SK-N-SH (cell line): ENCODE measurements around the gene SKIC8. TPM values are rescaled to one million over a fixed set of nuclear protein-coding genes. Genes with fewer than 3 reads are reported as not detected.

Experiments
- CTCF ChIA-PET: fragments of 300-600, 350-600 bp; formaldehyde crosslinking; extraction: SDS; loops from one replicate; lab custom pipeline; 2021; lab: Yijun Ruan, JAX
- POLR2A ChIA-PET: fragments of 350-600 bp; sonication (Branson Sonifier 250); formaldehyde crosslinking; extraction: SDS; loops from one replicate; lab custom pipeline; 2020; ENCODE audit warnings: antibody characterized with exemption, inconsistent platforms; lab: Yijun Ruan, JAX
- DNase-seq: peaks from one replicate; pipeline ENCODE4 v3.0.0; 2012
- H2AFZ ChIP-seq: fragments of 200-600 bp; sonication (generic); 2 replicates; pipeline ENCODE4 v1.8.1; 2016; ENCODE audit warnings: antibody characterized with exemption, mild to moderate bottlenecking, low read depth
- H3F3A ChIP-seq: fragments of 200-600 bp; sonication (generic); replicated peaks from 2 replicates; pipeline ENCODE3; 2016; ENCODE audit warnings: antibody characterized with exemption, mild to moderate bottlenecking; ENCODE audit not compliant: insufficient read depth
- H3K27ac ChIP-seq, 2 experiments: fragments of 200-500 bp in 1 of 2; fragments of 200-600 bp in 1 of 2; sonication (Bioruptor generic) in 1 of 2; sonication (generic), shearing (Covaris generic) in 1 of 2; 2 replicates each; pipeline versions ENCODE4 v1.5.1 to v1.6.1; 2014 to 2016; ENCODE audit warnings: low read depth in 2 of 2, inconsistent platforms in 1 of 2, low read length in 1 of 2, mild to moderate bottlenecking in 1 of 2, mixed read lengths in 1 of 2
- H3K27me3 ChIP-seq: fragments of 200-600 bp; sonication (generic), shearing (Covaris generic); 2 replicates; pipeline ENCODE4 v1.6.1; 2016; ENCODE audit warnings: mixed run types; ENCODE audit not compliant: insufficient read depth
- H3K36me3 ChIP-seq, 2 experiments: fragments of 200-500 bp in 1 of 2; fragments of 200-600 bp in 1 of 2; sonication (Bioruptor generic) in 1 of 2; sonication (generic) in 1 of 2; replicated peaks in 1 of 2; 2 replicates each; pipeline versions ENCODE3 to v1.5.1; 2014 to 2016; ENCODE audit warnings: low read length in 1 of 2, mild to moderate bottlenecking in 1 of 2; ENCODE audit not compliant: insufficient read depth in 2 of 2, control insufficient read depth in 1 of 2
- H3K4me1 ChIP-seq, 2 experiments: fragments of 200-500 bp in 1 of 2; fragments of 200-600 bp in 1 of 2; sonication (Bioruptor generic) in 1 of 2; sonication (generic), shearing (Covaris generic) in 1 of 2; 2 replicates each; pipeline versions ENCODE4 v1.5.1 to v1.6.1; 2014 to 2016; ENCODE audit warnings: low read depth in 1 of 2, low read length in 1 of 2, mixed run types in 1 of 2; ENCODE audit not compliant: insufficient read depth in 2 of 2, control insufficient read depth in 1 of 2
- H3K4me2 ChIP-seq: fragments of 200-600 bp; sonication (generic), shearing (Covaris generic); 2 replicates; pipeline ENCODE4 v1.6.1; 2017; ENCODE audit warnings: mixed run types
- H3K4me3 ChIP-seq, 2 experiments: fragments of 200-500 bp in 1 of 2; fragments of 200-600 bp in 1 of 2; sonication (Bioruptor generic) in 1 of 2; sonication (generic), shearing (Covaris generic) in 1 of 2; 2 replicates each; pipeline versions ENCODE4 v1.5.1 to v1.8.1; 2014 to 2016; ENCODE audit warnings: low read depth in 2 of 2, inconsistent platforms in 1 of 2, low read length in 1 of 2, mild to moderate bottlenecking in 1 of 2, mixed read lengths in 1 of 2, moderate library complexity in 1 of 2
- H3K79me2 ChIP-seq: fragments of 200-600 bp; sonication (generic); 2 replicates; pipeline ENCODE4 v1.8.1; 2017; ENCODE audit warnings: mild to moderate bottlenecking; ENCODE audit not compliant: insufficient read depth
- H3K9ac ChIP-seq: fragments of 200-600 bp; sonication (generic); 2 replicates; pipeline ENCODE4 v1.6.1; 2017; ENCODE audit warnings: mixed run types
- H3K9me2 ChIP-seq: fragments of 200-600 bp; sonication (generic); 2 replicates; pipeline ENCODE4 v1.6.1; 2017; ENCODE audit warnings: mixed run types
- H3K9me3 ChIP-seq: fragments of 200-600 bp; sonication (generic); 2 replicates; pipeline ENCODE4 v1.6.1; 2017; ENCODE audit warnings: mixed run types, mild to moderate bottlenecking, moderate library complexity
- H4K20me1 ChIP-seq: fragments of 200-600 bp; sonication (generic); 2 replicates; pipeline ENCODE4 v1.6.1; 2017; ENCODE audit warnings: mild to moderate bottlenecking, mixed run types; ENCODE audit not compliant: insufficient read depth
- CHD2 ChIP-seq: fragments of 150-350 bp; IDR thresholded peaks from 2 replicates; pipeline ENCODE4 v1.6.1; 2018; ENCODE audit warnings: low read length; ENCODE audit not compliant: partially characterized antibody
- ELF1 ChIP-seq: IDR thresholded peaks from 2 replicates; pipeline ENCODE4 v1.4.0; 2012
- EZH2phosphoT487 ChIP-seq: fragments of 200-600 bp; sonication (generic); IDR thresholded peaks from 2 replicates; pipeline ENCODE4 v1.6.1; 2017; ENCODE audit warnings: low read depth, mixed run types, mild to moderate bottlenecking, antibody characterized with exemption, moderate library complexity, borderline replicate concordance
- GABPA ChIP-seq: IDR thresholded peaks from 2 replicates; pipeline ENCODE4 v1.4.0; 2012; ENCODE audit warnings: low read depth, mild to moderate bottlenecking
- GATA2 ChIP-seq: sonication (generic); formaldehyde crosslinking; IDR thresholded peaks from 2 replicates; pipeline ENCODE4 v1.5.0; 2020; ENCODE audit warnings: mild to moderate bottlenecking, missing genetic modification reagents
- JUND ChIP-seq: IDR thresholded peaks from 2 replicates; pipeline ENCODE4 v1.4.0; 2012
- MAX ChIP-seq: IDR thresholded peaks from 2 replicates; pipeline ENCODE4 v1.4.0; 2012; ENCODE audit warnings: low read depth
- MXI1 ChIP-seq: IDR thresholded peaks from 2 replicates; pipeline ENCODE4 v1.6.1; 2012; ENCODE audit warnings: mild to moderate bottlenecking, low read depth, low read length, improper control_type of control experiment
- NFIC ChIP-seq: IDR thresholded peaks from 2 replicates; pipeline ENCODE4 v1.4.0; 2012; ENCODE audit warnings: borderline replicate concordance
- RAD21 ChIP-seq: IDR thresholded peaks from 2 replicates; pipeline ENCODE4 v1.6.1; 2012; ENCODE audit warnings: mild to moderate bottlenecking, low read length
- RCOR1 ChIP-seq: fragments of 150-350 bp; IDR thresholded peaks from 2 replicates; pipeline ENCODE4 v1.6.1; 2017; ENCODE audit warnings: antibody characterized with exemption, low read length
- RFX5 ChIP-seq: IDR thresholded peaks from 2 replicates; pipeline ENCODE4 v1.6.1; 2012; ENCODE audit warnings: mild to moderate bottlenecking, improper control_type of control experiment, low read length
- RXRA ChIP-seq: IDR thresholded peaks from 2 replicates; pipeline ENCODE4 v1.4.0; 2012; ENCODE audit warnings: low read depth, mild to moderate bottlenecking, borderline replicate concordance
- SIN3A ChIP-seq: IDR thresholded peaks from 2 replicates; pipeline ENCODE4 v1.6.1; 2012; ENCODE audit warnings: low read depth, mild to moderate bottlenecking, low read length, moderate library complexity, borderline replicate concordance
- SMC3 ChIP-seq: IDR thresholded peaks from 2 replicates; pipeline ENCODE4 v1.6.1; 2012; ENCODE audit warnings: low read depth, low read length, improper control_type of control experiment
- TAF1 ChIP-seq: IDR thresholded peaks from 2 replicates; pipeline ENCODE4 v1.6.1; 2012; ENCODE audit warnings: low read depth, mild to moderate bottlenecking, low read length, moderate library complexity, borderline replicate concordance
- USF1 ChIP-seq: IDR thresholded peaks from 2 replicates; pipeline ENCODE4 v1.4.0; 2012; ENCODE audit warnings: low read depth, borderline replicate concordance
- YY1 ChIP-seq: IDR thresholded peaks from 2 replicates; pipeline ENCODE4 v1.4.0; 2012; ENCODE audit warnings: low read depth, mild to moderate bottlenecking
- ZBTB33 ChIP-seq: IDR thresholded peaks from 2 replicates; pipeline ENCODE4 v1.4.0; 2012; ENCODE audit warnings: low read depth, borderline replicate concordance
- WGBS: methylation state at CpG from one replicate; pipeline ENCODE4 v1.1.6; 2017; ENCODE audit warnings: low lambda C conversion rate; 5-methylcytosine and 5-hydroxymethylcytosine counted together
- polyA plus RNA-seq, 3 experiments: library from polyadenylated mRNA; depleted of rRNA; stranded (reverse); fragments of >200 nt; gene quantifications; 2 replicates each; pipeline ENCODE4 v1.2.3, GENCODE V29; 2012

The SKIC8 gene
- polyA plus RNA-seq, 1 of the 3 experiments (the other 2 are of a cell fraction), result 78.8 TPM

- WGBS, result 86% methylated on average over 4 of the region's 4 CpGs
- H3K9me3 ChIP-seq, result no peaks in the 10 kb centered on the region
- no peak for DNase-seq
- ChIA-PET CTCF (interaction anchor here (0.7 to 31.8 kb wide), 11 partner anchors 13 to 438 kb away, joined by 3 to 772 read pairs (median 4); partner anchors contain the start of genes IREB2 and SKIC8), POLR2A (interaction anchor here (1.2 to 1.8 kb wide), 2 partner anchors 91 to 103 kb away, joined by 3 to 5 read pairs; no protein-coding TSS in a partner anchor)
- no peak for TF ChIP-seq GABPA
- no peak for TF ChIP-seq SIN3A
- TF ChIP-seq RCOR1, result no peak
- no peak for TF ChIP-seq ZBTB33
- H4K20me1 ChIP-seq, result no peaks in the 10 kb centered on the region
- H3K4me1 ChIP-seq, result peaks cover 0 to 23% of the 10 kb centered on the region in 2 experiments; a peak in 1 of 4 replicates
- H3K79me2 ChIP-seq, result no peaks in the 10 kb centered on the region
- no peak overlapping the region for H3K27ac ChIP-seq
- H3K9me2 ChIP-seq, result no peaks in the 10 kb centered on the region
- H3K9ac ChIP-seq, result no peak overlapping the region
- no peaks in the 10 kb centered on the region for H3K27me3 ChIP-seq
- no peaks in the 10 kb centered on the region for H3F3A ChIP-seq
- no peak overlapping the region for H3K4me3 ChIP-seq
- no peak overlapping the region for H3K4me2 ChIP-seq
- H3K36me3 ChIP-seq, result no peaks in the 10 kb centered on the region
- H2AFZ ChIP-seq, result no peak overlapping the region
These were observed 13.1 kb upstream of the SKIC8 start for GRCh38 chr15:78312536-78312935.

GRCh38 chr15:78311292-78311691 is 11.9 kb upstream of the SKIC8 start:
- H3K4me1 ChIP-seq, result peaks cover 12 to 14% of the 10 kb centered on the region in 2 experiments; a peak in 3 of 4 replicates
- H2AFZ ChIP-seq, result no peak overlapping the region
- H4K20me1 ChIP-seq, result no peaks in the 10 kb centered on the region
- ChIA-PET POLR2A (interaction anchor here (1.8 kb wide), 1 partner anchor 104 kb away, joined by 5 read pairs; no protein-coding TSS in a partner anchor), CTCF (interaction anchor here (0.8 to 31.8 kb wide), 10 partner anchors 10 to 440 kb away, joined by 3 to 772 read pairs (median 5); partner anchors contain the start of gene SKIC8)
- H3K27me3 ChIP-seq, result no peaks in the 10 kb centered on the region
- DNase-seq, result no peak
- no peaks in the 10 kb centered on the region for H3K36me3 ChIP-seq
- peaks cover 7% of the 10 kb centered on the region for H3F3A ChIP-seq
- no peaks in the 10 kb centered on the region for H3K9me2 ChIP-seq
- no peaks in the 10 kb centered on the region for H3K9me3 ChIP-seq
- no peak overlapping the region for H3K4me2 ChIP-seq
- H3K27ac ChIP-seq, result no peak overlapping the region
- H3K79me2 ChIP-seq, result no peaks in the 10 kb centered on the region
- TF ChIP-seq GATA2 (no peak), MAX (no peak), RXRA (no peak), EZH2phosphoT487 (no peak), RFX5 (no peak), YY1 (no peak), ELF1 (no peak), CHD2 (no peak), TAF1 (no peak), USF1 (no peak), JUND (no peak), MXI1 (no peak), GABPA (no peak), RCOR1 (no peak), RAD21 (no peak), SMC3 (no peak), SIN3A (no peak), NFIC (no peak)
- H3K4me3 ChIP-seq, result no peak overlapping the region
- WGBS, result 75% methylated on average over 3 of the region's 3 CpGs
- H3K9ac ChIP-seq, result no peak overlapping the region
